CD4-positive, alpha-beta T cell treated with Interleukin-17A for 4 hours (primary cell): Measurements from ENCODE around the gene GPD2.
"Not testable (repeated sequence)": the region's sequence is repeated elsewhere in the genome, so short reads cannot be mapped to it uniquely, and the experiment has no call there.

ENCODE experiments used
- DNase-seq: peaks from one replicate; pipeline ENCODE4 v3.0.0-alpha.2; 2020; ENCODE audit warnings: mixed read lengths

The GPD2 gene

GRCh38 chr2:156592809-156593593, 156.8 kb downstream of the GPD2 start:
- DNase-seq = no peak

GRCh38 chr2:156593594-156593921, 157.4 kb downstream of the GPD2 start:
- DNase-seq = no peak

- DNase-seq = no peak
Measured at GRCh38 chr2:156598563-156598962, 162.4 kb downstream of the GPD2 start.

- DNase-seq = no peak
Measured at GRCh38 chr2:156600196-156600595, 164.0 kb downstream of the GPD2 start.

GRCh38 chr2:156601855-156602551, 165.8 kb downstream of the GPD2 start:
- DNase-seq = no peak

- DNase-seq = no peak
Measured at GRCh38 chr2:156602552-156602933, 166.4 kb downstream of the GPD2 start.

- DNase-seq = no peak
Measured at GRCh38 chr2:156615836-156616322, 179.7 kb downstream of the GPD2 start.

GRCh38 chr2:156618071-156618470, 181.9 kb downstream of the GPD2 start:
- DNase-seq = not testable (repeated sequence)

- no peak for DNase-seq
Measured at GRCh38 chr2:156619021-156619539, 182.9 kb downstream of the GPD2 start.

GRCh38 chr2:156622491-156622890, 186.3 kb downstream of the GPD2 start:
- no peak for DNase-seq

GRCh38 chr2:156625360-156626170, 189.4 kb downstream of the GPD2 start:
- DNase-seq = no peak

GRCh38 chr2:156626931-156627330, 190.8 kb downstream of the GPD2 start:
- DNase-seq = no peak

- DNase-seq = no peak
Measured at GRCh38 chr2:156630579-156631337, 194.6 kb downstream of the GPD2 start.

GRCh38 chr2:156635646-156636045, 199.5 kb downstream of the GPD2 start:
- DNase-seq = no peak
